GM19099 (cell line): ENCODE results near the gene UFSP1.

Experiments used
- POLR2A ChIP-seq: IDR thresholded peaks from 3 replicates; pipeline ENCODE4 v1.6.1; 2011; ENCODE audit warnings: low read depth; ENCODE audit not compliant: insufficient read length; ENCODE audit errors: extremely low read depth

UFSP1 gene

DNA sequence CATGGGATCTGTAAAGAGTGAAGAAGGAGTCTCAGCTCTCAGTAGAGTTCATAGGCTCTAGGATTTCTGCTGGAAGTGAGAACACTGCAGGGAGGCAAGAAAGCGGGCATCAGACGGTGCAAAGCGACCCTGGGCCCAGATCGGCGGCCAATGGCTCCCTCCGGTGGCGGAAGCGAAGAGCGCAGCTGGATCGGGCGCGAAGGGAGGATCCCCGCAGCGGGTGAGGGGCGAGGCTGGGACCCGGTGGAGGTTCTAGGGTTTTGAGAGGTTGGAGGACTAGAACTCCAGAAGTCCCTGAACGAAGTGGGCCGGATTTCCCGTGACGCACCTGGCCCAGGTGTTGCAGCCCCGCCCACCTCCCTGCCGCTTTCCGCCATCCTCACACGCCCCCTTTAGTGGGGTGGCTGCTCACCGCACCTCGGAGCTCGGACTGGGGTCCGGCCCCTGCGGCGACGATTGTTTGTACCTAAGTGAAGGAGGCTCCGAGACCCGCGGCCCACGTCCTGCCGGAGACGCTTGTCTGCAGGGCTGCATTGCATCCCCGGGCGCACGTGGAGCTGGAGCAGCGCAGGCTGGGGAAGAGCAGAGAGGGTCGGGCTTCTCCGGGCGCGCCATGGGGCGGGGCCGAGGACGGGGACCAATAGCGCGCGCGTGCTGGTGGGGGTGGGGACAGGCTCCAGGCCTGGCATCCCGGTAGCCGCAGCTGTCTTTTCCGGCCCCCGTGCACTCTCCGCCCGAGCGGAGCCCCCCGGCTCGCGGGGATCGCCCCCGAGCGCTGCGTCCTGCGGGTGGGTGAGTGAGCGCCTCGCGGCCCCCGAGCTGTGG, 37.3 kb downstream of the UFSP1 start, which contains the start of gene SLC12A9:
Gene SLC12A9, plus strand, starts transcription at position 666 of the 825 bp plus-strand sequence. CDS start 1,485 bp downstream, outside the sequence.
- TF ChIP-seq POLR2A: peak; percentile 68

DNA sequence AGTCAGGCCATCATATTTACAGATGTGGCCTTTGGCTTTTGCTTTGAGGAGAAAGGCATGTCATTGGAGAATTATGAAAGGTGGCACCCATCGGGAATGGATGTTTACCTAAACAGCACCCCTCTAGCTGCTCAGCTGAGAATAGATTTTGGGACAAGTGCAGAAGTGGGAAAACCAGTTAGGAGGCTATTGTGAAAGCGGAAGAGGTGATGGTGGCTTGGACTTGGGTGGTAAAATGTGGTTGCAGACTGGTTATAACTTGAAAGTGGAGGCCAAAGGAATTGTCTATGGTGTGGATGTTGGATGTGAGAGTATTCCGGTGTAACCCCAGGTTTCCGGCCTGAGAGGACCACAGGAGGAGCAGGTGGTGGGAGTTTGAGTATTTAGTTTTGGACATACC, 42.2 kb downstream of the UFSP1 start:
- TF ChIP-seq POLR2A: no peak

- no peak for TF ChIP-seq POLR2A
Observed at GRCh38 chr7:100840470-100841100, 48.9 kb downstream of the UFSP1 start.

DNA sequence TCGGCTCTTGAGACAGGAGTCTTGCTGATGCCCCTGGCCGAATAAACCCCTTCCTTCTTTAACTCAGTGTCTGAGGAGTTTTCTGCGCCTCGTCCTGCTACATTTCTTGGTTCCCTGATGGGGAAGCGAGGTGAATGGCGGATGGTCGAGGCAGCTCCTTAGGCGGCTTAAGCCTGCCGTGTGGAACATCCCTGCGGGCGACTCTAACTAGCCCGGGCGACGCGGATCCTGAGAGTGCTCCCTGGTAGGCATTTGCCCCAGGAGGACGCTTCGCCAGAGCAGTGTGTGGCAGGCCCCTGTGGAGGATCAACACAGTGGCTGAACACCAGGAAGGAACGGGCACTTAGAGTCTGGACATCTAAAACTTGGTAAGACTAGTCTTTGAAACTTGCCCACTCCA, 50.2 kb downstream of the UFSP1 start:
- no peak for TF ChIP-seq POLR2A
